Ovary (tissue), 3 donors: Measurements from ENCODE around the gene EML6.

Experiments
- EP300 ChIP-seq: sonication (generic); formaldehyde crosslinking; IDR thresholded peaks from one replicate; pipeline ENCODE4 v1.6.1; 2017; ENCODE audit warnings: antibody characterized with exemption
- POLR2A ChIP-seq: fragments of 450-650 bp; IDR thresholded peaks from one replicate; pipeline ENCODE4 v1.6.1; 2017; ENCODE audit warnings: antibody characterized with exemption, mild to moderate bottlenecking, moderate library complexity
- TF ChIP-seq, protein P1 (sequence below), 3 donors: fragments of 450-650 bp in 2 of 3; fragments of 200-600 bp in 1 of 3; IDR thresholded peaks; one replicate each; pipeline versions ENCODE4 v1.5.1 to v1.8.0; 2016 to 2022; ENCODE audit warnings: antibody characterized with exemption in 3 of 3, mild to moderate bottlenecking in 1 of 3
- donor health status: DM: no; HTN: no; CAD: no.

DNA sequence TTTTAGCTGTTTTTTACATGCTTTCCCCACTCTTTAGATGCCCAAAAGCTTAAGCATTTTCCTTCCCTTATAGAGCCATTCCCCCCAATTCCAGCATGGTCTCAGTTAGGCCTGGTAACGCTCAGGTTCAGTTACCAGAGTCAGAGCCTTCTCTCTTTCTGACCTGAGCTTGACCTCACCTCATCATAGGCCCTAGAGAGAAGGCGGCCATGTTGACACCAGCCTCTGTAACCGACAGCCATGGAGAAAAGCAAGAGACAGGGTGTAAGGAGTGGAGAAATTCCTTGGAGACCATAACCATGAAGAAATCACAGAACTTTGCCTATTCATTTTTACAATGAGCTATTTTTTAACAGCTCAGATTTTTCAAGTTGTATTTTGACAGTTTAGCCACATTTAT lies 227.3 kb downstream of the EML6 start:
- TF ChIP-seq, protein P1, sequence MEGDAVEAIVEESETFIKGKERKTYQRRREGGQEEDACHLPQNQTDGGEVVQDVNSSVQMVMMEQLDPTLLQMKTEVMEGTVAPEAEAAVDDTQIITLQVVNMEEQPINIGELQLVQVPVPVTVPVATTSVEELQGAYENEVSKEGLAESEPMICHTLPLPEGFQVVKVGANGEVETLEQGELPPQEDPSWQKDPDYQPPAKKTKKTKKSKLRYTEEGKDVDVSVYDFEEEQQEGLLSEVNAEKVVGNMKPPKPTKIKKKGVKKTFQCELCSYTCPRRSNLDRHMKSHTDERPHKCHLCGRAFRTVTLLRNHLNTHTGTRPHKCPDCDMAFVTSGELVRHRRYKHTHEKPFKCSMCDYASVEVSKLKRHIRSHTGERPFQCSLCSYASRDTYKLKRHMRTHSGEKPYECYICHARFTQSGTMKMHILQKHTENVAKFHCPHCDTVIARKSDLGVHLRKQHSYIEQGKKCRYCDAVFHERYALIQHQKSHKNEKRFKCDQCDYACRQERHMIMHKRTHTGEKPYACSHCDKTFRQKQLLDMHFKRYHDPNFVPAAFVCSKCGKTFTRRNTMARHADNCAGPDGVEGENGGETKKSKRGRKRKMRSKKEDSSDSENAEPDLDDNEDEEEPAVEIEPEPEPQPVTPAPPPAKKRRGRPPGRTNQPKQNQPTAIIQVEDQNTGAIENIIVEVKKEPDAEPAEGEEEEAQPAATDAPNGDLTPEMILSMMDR (IDR thresholded peaks at IDR 0.05) = no peak
- TF ChIP-seq EP300 = no peak
- no peak for TF ChIP-seq POLR2A
